ENCODE results near the gene RSPO3. TPM values are rescaled to one million over a fixed set of nuclear protein-coding genes. Genes with fewer than 3 reads are reported as not detected.
"Not testable (repeated sequence)": the region's sequence is repeated elsewhere in the genome, so short reads cannot be mapped to it uniquely, and the experiment has no call there.

RSPO3 gene
- total and polyA plus RNA-seq, 5 experiments from 2014 or later: not detected

DNA sequence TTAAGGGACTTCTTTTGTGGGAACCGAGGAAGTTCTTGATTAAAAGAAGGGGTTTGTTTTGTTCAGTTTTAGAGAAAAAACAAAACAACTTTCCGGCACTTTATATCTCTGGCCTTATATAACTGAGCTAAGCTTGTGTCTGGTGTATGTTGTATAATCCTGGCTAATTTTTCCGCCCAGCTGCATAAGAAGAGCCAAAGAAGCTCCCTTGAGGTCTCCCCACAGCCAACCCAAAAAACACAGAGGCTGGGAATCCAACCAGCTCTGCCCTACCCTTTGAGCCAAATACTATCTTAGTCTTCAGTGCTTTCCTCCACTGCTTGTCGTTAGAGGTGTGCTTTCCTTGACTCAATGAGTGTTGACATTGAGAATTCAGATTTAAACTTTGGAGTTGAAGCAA is 102.7 kb downstream of the RSPO3 start:
- POLR2A ChIA-PET: no interaction called here
- H3K9me3 Mint-ChIP-seq: no peaks in the 10 kb centered on the region
- ATAC-seq (no peak), DNase-seq (no peak)
- H3K4me1 Mint-ChIP-seq: no peaks in the 10 kb centered on the region
- peaks cover 18 to 35% (median 26%) of the 10 kb centered on the region in 5 donors for H3K27me3 Mint-ChIP-seq
- H3K36me3 Mint-ChIP-seq: no peaks in the 10 kb centered on the region
- no peak overlapping the region for H3K27ac Mint-ChIP-seq
- no peak overlapping the region for H3K4me3 Mint-ChIP-seq

- DNase-seq (no peak), ATAC-seq (no peak)
- Mint-ChIP-seq H3K27me3 (peaks cover 20 to 37% (median 29%) of the 10 kb centered on the region in 5 donors), H3K9me3 (peaks cover 0 to 2% (median 0%) of the 10 kb centered on the region in 9 donors), H3K4me1 (no peaks in the 10 kb centered on the region), H3K4me3 (no peak overlapping the region), H3K36me3 (no peaks in the 10 kb centered on the region), H3K27ac (no peak overlapping the region)
- POLR2A ChIA-PET: no interaction called here
These were observed 103.9 kb downstream of the RSPO3 start for GRCh38 chr6:127222418-127222817.

- Mint-ChIP-seq H3K36me3 (peaks cover 0 to 8% (median 0%) of the 10 kb centered on the region in 3 donors), H3K4me1 (no peaks in the 10 kb centered on the region), H3K27ac (no peak overlapping the region), H3K9me3 (peaks cover 0 to 19% (median 7%) of the 10 kb centered on the region in 9 donors), H3K4me3 (no peak overlapping the region), H3K27me3 (peaks cover 22 to 43% (median 33%) of the 10 kb centered on the region in 5 donors)
- POLR2A ChIA-PET: no interaction called here
- DNase-seq (no peak), ATAC-seq (no peak)
These were observed 107.0 kb downstream of the RSPO3 start for GRCh38 chr6:127225497-127225896.

GRCh38 chr6:127233819-127234218 is 115.3 kb downstream of the RSPO3 start:
- DNase-seq, H3K4me1 Mint-ChIP-seq, POLR2A ChIA-PET, ATAC-seq, H3K27ac Mint-ChIP-seq, H3K4me3 Mint-ChIP-seq: not testable (repeated sequence)
- Mint-ChIP-seq H3K9me3 (peaks cover 1 to 66% (median 24%) of the 10 kb centered on the region in 9 donors), H3K36me3 (peaks cover 0 to 11% (median 1%) of the 10 kb centered on the region in 3 donors), H3K27me3 (peaks cover 10 to 25% (median 11%) of the 10 kb centered on the region in 5 donors)

- DNase-seq: no peak
- POLR2A ChIA-PET: no interaction called here
- Mint-ChIP-seq H3K9me3 (peaks cover 0 to 3% (median 0%) of the 10 kb centered on the region in 9 donors), H3K4me3 (no peak overlapping the region), H3K27me3 (peaks cover 13 to 25% (median 15%) of the 10 kb centered on the region in 5 donors), H3K4me1 (no peaks in the 10 kb centered on the region), H3K36me3 (peaks cover 0 to 5% (median 0%) of the 10 kb centered on the region in 3 donors), H3K27ac (no peak overlapping the region)
- ATAC-seq: no peak
These were observed 125.0 kb downstream of the RSPO3 start for GRCh38 chr6:127243501-127243900.

Other genes with a start within 250 kb of the RSPO3 start
- 10 to 100 TPM; 31.1 to 38.5 TPM for gene RNF146, start 148.2 kb downstream of the RSPO3 start, total RNA-seq
- 10 to 100 TPM in 1 of 3 donors, 1 to 10 TPM in 2; 8.6 to 11.6 (median 9.3) TPM for gene RNF146, start 148.2 kb downstream of the RSPO3 start, polyA plus RNA-seq
- gene ECHDC1, start 224.9 kb downstream of the RSPO3 start, total RNA-seq: 10 to 100 TPM; 40.1 to 46.5 TPM
- gene ECHDC1, start 224.9 kb downstream of the RSPO3 start, polyA plus RNA-seq: 10 to 100 TPM; 72.7 to 79.4 (median 72.7) TPM